ENCODE data around the gene TBC1D5.

The TBC1D5 gene

DNA sequence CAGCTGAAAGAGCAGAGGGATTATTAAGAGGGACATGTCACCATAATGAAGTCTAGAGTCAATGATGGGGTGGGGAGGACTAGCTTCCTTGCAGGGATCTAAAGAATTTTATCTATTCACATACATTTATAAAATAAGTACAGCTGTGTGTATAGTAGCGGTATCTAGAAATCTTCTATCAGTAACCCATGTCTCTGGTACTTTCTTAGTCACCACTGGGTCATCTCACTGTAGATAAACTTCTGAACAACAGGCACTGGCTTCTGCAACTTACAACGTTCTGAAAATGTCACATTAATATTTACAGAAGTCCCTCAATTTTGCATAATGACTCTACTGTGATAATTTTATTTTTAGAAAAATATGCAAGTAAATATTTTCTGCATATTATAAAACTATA, 401.7 kb downstream of the TBC1D5 start:
- no peak overlapping the region for H3K9ac ChIP-seq (ENCODE audit: insufficient read length)
- H3K27ac ChIP-seq: no peak overlapping the region
- no peak for TF ChIP-seq EZH2 (IDR thresholded peaks at IDR 0.05)
- no peak for TF ChIP-seq FOXP2 (optimal IDR thresholded peaks at IDR 0.05; ENCODE audit: control extremely low read depth, extremely low read length, insufficient read depth)
- no peak for TF ChIP-seq POLR2AphosphoS5 (IDR thresholded peaks at IDR 0.05; ENCODE audit: borderline replicate concordance, low read depth, low read length)
- no peak overlapping the region for H3K4me3 ChIP-seq
- no peaks in the 10 kb centered on the region for H3K36me3 ChIP-seq (ENCODE audit: insufficient read depth, low read length)
- DNase-seq (ENCODE audit: low read depth, low spot score): no peak
- no peaks in the 10 kb centered on the region for H3K9me3 ChIP-seq (ENCODE audit: low read depth, low read length)

GRCh38 chr3:17340261-17340660, 402.2 kb downstream of the TBC1D5 start:
- TF ChIP-seq FOXP2 (optimal IDR thresholded peaks at IDR 0.05; ENCODE audit: control extremely low read depth, extremely low read length, insufficient read depth) (no peak), POLR2AphosphoS5 (IDR thresholded peaks at IDR 0.05; ENCODE audit: borderline replicate concordance, low read depth, low read length) (no peak), EZH2 (IDR thresholded peaks at IDR 0.05) (no peak)
- Histone ChIP-seq H3K36me3 (ENCODE audit: insufficient read depth, low read length) (no peaks in the 10 kb centered on the region), H3K4me3 (no peak overlapping the region), H3K27ac (no peak overlapping the region), H3K9me3 (ENCODE audit: low read depth, low read length) (no peaks in the 10 kb centered on the region), H3K9ac (ENCODE audit: insufficient read length) (no peak overlapping the region)
- no peak for DNase-seq (ENCODE audit: low read depth, low spot score)

GRCh38 chr3:17339132-17339575, 403.3 kb downstream of the TBC1D5 start:
- Histone ChIP-seq H3K4me3 (no peak overlapping the region), H3K36me3 (ENCODE audit: insufficient read depth, low read length) (no peaks in the 10 kb centered on the region), H3K9me3 (ENCODE audit: low read depth, low read length) (no peaks in the 10 kb centered on the region), H3K27ac (no peak overlapping the region), H3K9ac (ENCODE audit: insufficient read length) (no peak overlapping the region)
- TF ChIP-seq EZH2 (IDR thresholded peaks at IDR 0.05) (no peak), POLR2AphosphoS5 (IDR thresholded peaks at IDR 0.05; ENCODE audit: borderline replicate concordance, low read depth, low read length) (no peak), FOXP2 (optimal IDR thresholded peaks at IDR 0.05; ENCODE audit: control extremely low read depth, extremely low read length, insufficient read depth) (no peak)
- DNase-seq (ENCODE audit: low read depth, low spot score): no peak

- no peak for TF ChIP-seq FOXP2 (optimal IDR thresholded peaks at IDR 0.05; ENCODE audit: control extremely low read depth, extremely low read length, insufficient read depth)
- TF ChIP-seq POLR2AphosphoS5 (IDR thresholded peaks at IDR 0.05; ENCODE audit: borderline replicate concordance, low read depth, low read length): no peak
- TF ChIP-seq EZH2 (IDR thresholded peaks at IDR 0.05): no peak
- H3K36me3 ChIP-seq (ENCODE audit: insufficient read depth, low read length): no peaks in the 10 kb centered on the region
- no peak overlapping the region for H3K9ac ChIP-seq (ENCODE audit: insufficient read length)
- H3K4me3 ChIP-seq: no peak overlapping the region
- H3K27ac ChIP-seq: no peak overlapping the region
- H3K9me3 ChIP-seq (ENCODE audit: low read depth, low read length): no peaks in the 10 kb centered on the region
- no peak for DNase-seq (ENCODE audit: low read depth, low spot score)
Measured at GRCh38 chr3:17336291-17336690, 406.1 kb downstream of the TBC1D5 start.

DNA sequence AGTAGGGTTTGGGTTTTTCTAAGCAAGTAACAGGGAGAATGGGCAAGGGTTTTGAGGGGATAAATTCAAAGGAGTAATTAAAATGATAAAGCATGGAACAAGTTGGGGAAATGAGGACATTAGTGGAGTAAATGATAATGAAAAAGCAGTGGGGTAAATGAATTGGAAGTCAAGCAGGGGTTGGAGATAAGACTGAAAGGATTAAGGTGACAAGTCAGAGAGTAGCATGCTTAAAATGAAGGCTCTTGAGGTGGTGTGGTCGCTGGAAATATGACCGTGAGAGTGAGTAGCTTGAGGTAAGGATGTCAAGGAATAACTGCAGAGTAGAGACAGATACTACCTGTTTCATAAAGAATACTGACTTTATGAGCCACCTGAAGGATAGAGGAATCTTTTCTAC, 408.5 kb downstream of the TBC1D5 start:
- H3K27ac ChIP-seq: no peak overlapping the region
- H3K4me3 ChIP-seq: no peak overlapping the region
- no peak for TF ChIP-seq FOXP2 (optimal IDR thresholded peaks at IDR 0.05; ENCODE audit: control extremely low read depth, extremely low read length, insufficient read depth)
- TF ChIP-seq EZH2 (IDR thresholded peaks at IDR 0.05): no peak
- no peak for TF ChIP-seq POLR2AphosphoS5 (IDR thresholded peaks at IDR 0.05; ENCODE audit: borderline replicate concordance, low read depth, low read length)
- no peaks in the 10 kb centered on the region for H3K9me3 ChIP-seq (ENCODE audit: low read depth, low read length)
- H3K9ac ChIP-seq (ENCODE audit: insufficient read length): no peak overlapping the region
- no peak for DNase-seq (ENCODE audit: low read depth, low spot score)
- no peaks in the 10 kb centered on the region for H3K36me3 ChIP-seq (ENCODE audit: insufficient read depth, low read length)

DNA sequence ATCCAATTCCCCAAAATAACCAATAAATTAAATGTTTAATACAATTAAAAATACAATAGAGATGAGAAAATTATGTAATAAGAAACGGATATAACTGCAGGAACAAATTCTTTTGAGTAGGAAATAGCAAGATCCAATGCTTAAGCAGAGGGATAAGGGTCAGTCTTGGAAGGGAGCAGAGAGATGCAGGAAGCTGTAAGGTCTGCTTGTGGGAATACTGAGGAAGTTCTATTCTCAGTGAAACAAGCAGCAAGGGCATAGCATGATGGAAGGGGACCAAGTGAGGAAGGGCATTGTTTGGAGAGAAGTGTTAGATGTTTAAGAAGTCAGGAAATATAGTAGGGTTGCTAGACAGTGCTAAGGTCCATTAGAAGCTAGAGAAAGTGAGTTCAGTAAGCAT, 409.0 kb downstream of the TBC1D5 start:
- Histone ChIP-seq H3K9ac (ENCODE audit: insufficient read length) (no peak overlapping the region), H3K9me3 (ENCODE audit: low read depth, low read length) (no peaks in the 10 kb centered on the region), H3K27ac (no peak overlapping the region), H3K4me3 (no peak overlapping the region), H3K36me3 (ENCODE audit: insufficient read depth, low read length) (no peaks in the 10 kb centered on the region)
- TF ChIP-seq POLR2AphosphoS5 (IDR thresholded peaks at IDR 0.05; ENCODE audit: borderline replicate concordance, low read depth, low read length) (no peak), FOXP2 (optimal IDR thresholded peaks at IDR 0.05; ENCODE audit: control extremely low read depth, extremely low read length, insufficient read depth) (no peak), EZH2 (IDR thresholded peaks at IDR 0.05) (no peak)
- DNase-seq (ENCODE audit: low read depth, low spot score): no peak

DNA sequence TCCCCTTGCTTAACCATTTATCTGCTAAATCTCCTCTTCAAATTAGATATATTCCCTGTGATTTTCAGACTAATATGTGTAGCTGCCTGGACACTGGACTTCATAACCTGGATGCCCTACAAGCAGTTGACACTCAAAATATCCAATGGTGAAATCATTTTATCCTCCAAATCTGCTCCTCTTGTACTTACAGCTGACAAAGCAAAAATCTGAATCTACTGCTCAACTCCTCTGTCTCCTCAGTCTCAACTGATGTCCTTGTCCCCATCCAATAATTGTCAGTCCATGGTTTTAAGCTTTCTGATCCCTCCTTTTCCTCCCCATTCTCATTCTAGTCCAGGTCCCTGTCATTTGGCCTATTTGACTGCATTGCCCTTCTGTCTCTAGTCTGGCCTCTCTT, 411.8 kb downstream of the TBC1D5 start:
- no peak for TF ChIP-seq POLR2AphosphoS5 (IDR thresholded peaks at IDR 0.05; ENCODE audit: borderline replicate concordance, low read depth, low read length)
- no peak for TF ChIP-seq EZH2 (IDR thresholded peaks at IDR 0.05)
- no peak for TF ChIP-seq FOXP2 (optimal IDR thresholded peaks at IDR 0.05; ENCODE audit: control extremely low read depth, extremely low read length, insufficient read depth)
- H3K27ac ChIP-seq: no peak overlapping the region
- no peak overlapping the region for H3K4me3 ChIP-seq
- no peak for DNase-seq (ENCODE audit: low read depth, low spot score)
- no peaks in the 10 kb centered on the region for H3K9me3 ChIP-seq (ENCODE audit: low read depth, low read length)
- H3K36me3 ChIP-seq (ENCODE audit: insufficient read depth, low read length): no peaks in the 10 kb centered on the region
- no peak overlapping the region for H3K9ac ChIP-seq (ENCODE audit: insufficient read length)

- Histone ChIP-seq H3K36me3 (ENCODE audit: insufficient read depth, low read length) (no peaks in the 10 kb centered on the region), H3K4me3 (no peak overlapping the region), H3K27ac (no peak overlapping the region), H3K9me3 (ENCODE audit: low read depth, low read length) (no peaks in the 10 kb centered on the region), H3K9ac (ENCODE audit: insufficient read length) (no peak overlapping the region)
- TF ChIP-seq FOXP2 (optimal IDR thresholded peaks at IDR 0.05; ENCODE audit: control extremely low read depth, extremely low read length, insufficient read depth): no peak
- no peak for TF ChIP-seq POLR2AphosphoS5 (IDR thresholded peaks at IDR 0.05; ENCODE audit: borderline replicate concordance, low read depth, low read length)
- TF ChIP-seq EZH2 (IDR thresholded peaks at IDR 0.05): no peak
- no peak for DNase-seq (ENCODE audit: low read depth, low spot score)
Measured at GRCh38 chr3:17329927-17330326, 412.5 kb downstream of the TBC1D5 start.

- no peak for TF ChIP-seq EZH2 (IDR thresholded peaks at IDR 0.05)
- TF ChIP-seq POLR2AphosphoS5 (IDR thresholded peaks at IDR 0.05; ENCODE audit: borderline replicate concordance, low read depth, low read length): no peak
- no peak for TF ChIP-seq FOXP2 (optimal IDR thresholded peaks at IDR 0.05; ENCODE audit: control extremely low read depth, extremely low read length, insufficient read depth)
- Histone ChIP-seq H3K4me3 (no peak overlapping the region), H3K9me3 (ENCODE audit: low read depth, low read length) (no peaks in the 10 kb centered on the region), H3K36me3 (ENCODE audit: insufficient read depth, low read length) (no peaks in the 10 kb centered on the region), H3K9ac (ENCODE audit: insufficient read length) (no peak overlapping the region), H3K27ac (no peak overlapping the region)
- DNase-seq (ENCODE audit: low read depth, low spot score): no peak
Measured at GRCh38 chr3:17322106-17322793, 420.2 kb downstream of the TBC1D5 start.
